ENCODE measurements around the gene TLL2.

DNA sequence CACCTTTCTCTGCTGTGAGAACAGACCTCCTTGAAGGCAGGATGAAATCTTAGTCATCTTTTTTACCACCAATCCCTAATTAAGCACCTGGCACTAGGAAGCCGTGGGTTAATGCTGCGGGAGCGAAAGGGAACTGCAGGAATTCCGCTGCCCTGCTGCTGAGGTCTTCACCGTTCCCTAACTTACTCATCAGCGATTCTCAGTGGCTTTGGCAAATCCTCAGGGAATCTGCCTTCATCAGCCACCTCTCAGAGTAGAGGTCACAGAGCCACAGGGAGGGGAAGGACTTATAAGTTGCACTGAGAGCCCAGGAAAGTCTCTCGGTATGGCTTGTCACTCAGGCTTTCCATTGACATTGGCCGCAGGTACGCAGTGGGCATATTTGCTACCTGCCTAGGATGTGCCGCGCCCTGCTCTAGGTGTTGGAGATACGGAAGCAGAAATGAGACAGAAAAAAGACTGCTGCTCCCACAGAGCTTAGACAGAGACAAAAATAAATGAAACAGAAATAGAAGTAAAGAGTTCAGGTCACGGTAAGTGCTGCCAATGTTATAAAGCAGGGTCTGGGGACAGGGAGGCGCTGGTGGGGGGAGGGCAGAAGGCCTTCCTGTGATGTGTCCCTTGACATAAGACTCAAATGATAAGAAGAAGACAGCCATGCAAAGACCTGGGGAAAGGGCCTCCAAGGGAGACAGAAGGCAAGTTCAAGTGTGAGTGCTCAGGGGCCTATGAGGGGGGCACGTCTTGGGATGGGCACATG is 82.3 kb downstream of the TLL2 start:
- TF ChIP-seq CEBPB (IDR thresholded peaks at IDR 0.05) (no peak), EP300 (IDR thresholded peaks at IDR 0.05; ENCODE audit: borderline replicate concordance) (no peak), EGR1 (IDR thresholded peaks at IDR 0.05) (no peak), TAF1 (IDR thresholded peaks at IDR 0.05; ENCODE audit: low read depth) (no peak), MAX (IDR thresholded peaks at IDR 0.05) (no peak), CREB1 (IDR thresholded peaks at IDR 0.05; ENCODE audit: low read depth) (no peak), TEAD4 (IDR thresholded peaks at IDR 0.05) (no peak), REST (IDR thresholded peaks at IDR 0.05; ENCODE audit: low read depth) (no peak)
